Mononuclear cell (primary cell): ENCODE data around the gene C4B. TPM values are rescaled to one million over a fixed set of nuclear protein-coding genes. Genes with fewer than 3 reads are reported as not detected.
"Not testable (repeated sequence)": the region's sequence is repeated elsewhere in the genome, so short reads cannot be mapped to it uniquely, and the experiment has no call there.

ENCODE experiments used
- H3K27me3 ChIP-seq: 2 replicates; pipeline ENCODE4 v1.6.0; 2011; ENCODE audit warnings: low read length, control low read depth; ENCODE audit not compliant: insufficient read depth
- H3K4me1 ChIP-seq: 2 replicates; pipeline ENCODE4 v1.5.1; 2011; ENCODE audit warnings: mild to moderate bottlenecking, low read length, control low read depth; ENCODE audit not compliant: insufficient read depth
- H3K4me3 ChIP-seq: 2 replicates; pipeline ENCODE4 v1.5.1; 2011; ENCODE audit warnings: mild to moderate bottlenecking, low read length, moderate library complexity
- H3K9me3 ChIP-seq: 2 replicates; pipeline ENCODE4 v1.5.1; 2011; ENCODE audit warnings: low read depth, mild to moderate bottlenecking, control low read depth, low read length
- total RNA-seq: library from RNA; depleted of rRNA; stranded (reverse); fragments of >200 nt; gene quantifications from one replicate; pipeline ENCODE4 v1.2.3, GENCODE V29; 2012

Gene C4B
- total RNA-seq, 1 donor, result 1.0 TPM

DNA sequence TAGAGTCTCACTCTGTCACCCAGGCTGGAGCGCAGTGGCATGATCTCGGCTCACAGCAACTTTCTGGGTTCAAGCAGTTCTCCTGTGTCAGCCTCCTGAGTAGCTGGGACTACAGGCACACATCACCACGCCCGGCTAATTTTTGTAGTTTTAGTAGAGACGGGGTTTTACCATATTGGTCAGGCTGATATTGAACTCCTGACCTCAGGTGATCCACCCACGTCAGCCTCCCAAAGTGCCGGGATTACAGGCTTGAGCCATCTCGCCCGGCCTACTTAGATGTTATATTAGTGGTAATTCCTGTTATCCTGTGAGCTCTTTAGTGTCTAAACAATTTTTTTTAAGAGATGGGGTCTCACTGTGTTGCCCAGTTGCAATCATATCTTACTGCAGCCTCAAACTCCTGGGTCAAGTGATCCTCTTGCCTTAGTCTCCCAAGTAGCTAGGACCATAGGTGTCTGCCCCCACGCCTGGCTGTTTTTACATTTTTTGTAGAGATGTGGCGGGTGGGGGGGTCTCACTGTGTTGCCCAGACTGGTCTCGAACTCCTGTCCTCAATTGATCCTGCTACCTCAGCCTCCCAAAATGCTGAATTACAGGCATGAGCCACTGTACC, 36.7 kb upstream of the C4B start:
- peaks cover 8% of the 10 kb centered on the region for H3K4me1 ChIP-seq
- no peaks in the 10 kb centered on the region for H3K27me3 ChIP-seq
- H3K9me3 ChIP-seq, result no peaks in the 10 kb centered on the region
- H3K4me3 ChIP-seq, result no peak overlapping the region

DNA sequence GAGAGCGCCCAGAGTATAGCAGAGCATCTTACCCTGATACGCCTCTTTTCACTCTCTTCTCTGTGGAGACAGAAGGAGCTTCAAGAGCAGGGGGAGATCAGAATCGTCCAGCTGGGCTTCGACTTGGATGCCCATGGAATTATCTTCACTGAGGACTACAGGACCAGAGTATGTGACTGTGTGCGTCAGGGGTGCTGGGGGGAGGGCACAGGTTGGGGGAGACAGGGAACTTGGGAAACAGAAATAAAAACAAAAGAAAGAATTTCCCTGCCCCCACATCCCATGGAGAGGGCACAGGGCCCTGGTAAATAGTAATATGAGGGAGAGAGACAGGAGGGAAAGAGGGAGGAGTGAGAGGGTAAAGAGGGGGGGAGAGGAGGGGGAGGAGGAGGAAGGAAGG, 35.8 kb upstream of the C4B start:
- Histone ChIP-seq H3K9me3 (no peaks in the 10 kb centered on the region), H3K4me1 (no peaks in the 10 kb centered on the region), H3K27me3 (no peaks in the 10 kb centered on the region), H3K4me3 (no peak overlapping the region)

DNA sequence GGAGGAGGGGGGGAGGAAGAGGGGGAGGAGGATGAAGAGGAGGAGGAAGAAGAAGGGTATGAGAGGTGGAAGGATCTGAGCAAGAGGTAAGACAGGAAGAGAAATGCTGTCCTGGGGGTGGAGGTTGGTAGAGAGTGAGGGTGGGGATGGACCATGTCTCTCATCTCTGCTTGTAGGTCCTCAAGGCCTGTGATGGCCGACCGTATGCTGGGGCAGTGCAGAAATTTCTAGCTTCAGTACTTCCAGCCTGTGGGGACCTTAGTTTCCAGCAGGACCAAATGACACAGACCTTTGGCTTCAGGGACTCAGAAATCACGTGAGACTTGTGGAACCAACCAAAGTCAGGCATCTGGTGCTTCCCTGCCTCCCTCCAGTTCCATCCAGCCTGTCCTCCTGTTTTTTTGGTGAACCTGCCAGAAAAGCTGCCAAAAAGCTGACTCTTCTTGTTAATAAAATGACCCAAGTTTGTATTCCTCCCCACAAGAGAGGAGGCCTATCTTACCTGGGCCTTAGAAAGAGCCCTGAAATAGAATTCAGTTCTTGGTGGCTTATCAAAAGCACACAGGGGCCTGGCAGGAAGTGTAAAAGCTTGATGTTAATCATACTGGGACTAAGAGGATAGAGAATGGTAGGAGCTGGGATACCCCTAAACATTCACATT, 35.2 kb upstream of the C4B start:
- Histone ChIP-seq H3K4me1 (no peaks in the 10 kb centered on the region), H3K9me3 (no peaks in the 10 kb centered on the region), H3K4me3 (no peak overlapping the region), H3K27me3 (no peaks in the 10 kb centered on the region)

DNA sequence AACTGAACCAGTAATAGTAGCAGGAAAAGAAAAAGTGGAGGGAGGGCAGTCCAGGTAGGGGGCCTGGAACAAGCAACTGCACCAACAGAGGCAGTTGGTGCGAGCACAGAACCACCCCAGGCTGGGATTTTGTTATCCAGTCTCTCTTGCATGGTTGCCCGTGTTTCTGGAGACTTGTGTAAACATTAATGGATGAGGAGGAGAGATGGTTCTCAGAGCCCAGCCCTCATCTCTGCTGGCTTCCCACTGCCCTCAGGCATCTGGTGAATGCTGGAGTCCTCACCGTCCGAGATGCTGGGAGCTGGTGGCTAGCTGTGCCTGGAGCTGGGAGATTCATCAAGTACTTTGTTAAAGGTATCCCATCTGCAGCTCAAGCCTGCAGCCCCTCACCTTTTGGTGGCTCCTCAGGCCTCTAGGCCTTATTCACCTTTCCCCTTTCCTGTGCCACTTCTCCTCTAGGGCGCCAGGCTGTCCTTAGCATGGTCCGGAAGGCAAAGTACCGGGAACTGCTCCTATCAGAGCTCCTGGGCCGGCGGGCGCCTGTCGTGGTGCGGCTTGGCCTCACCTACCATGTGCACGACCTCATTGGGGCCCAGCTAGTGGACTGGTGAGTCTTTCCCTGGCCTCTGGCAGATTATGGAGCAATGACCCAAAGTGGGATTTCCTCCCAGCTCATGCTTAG, 34.3 kb upstream of the C4B start:
- H3K4me3 ChIP-seq, H3K27me3 ChIP-seq, H3K4me1 ChIP-seq, H3K9me3 ChIP-seq: not testable (repeated sequence)

DNA sequence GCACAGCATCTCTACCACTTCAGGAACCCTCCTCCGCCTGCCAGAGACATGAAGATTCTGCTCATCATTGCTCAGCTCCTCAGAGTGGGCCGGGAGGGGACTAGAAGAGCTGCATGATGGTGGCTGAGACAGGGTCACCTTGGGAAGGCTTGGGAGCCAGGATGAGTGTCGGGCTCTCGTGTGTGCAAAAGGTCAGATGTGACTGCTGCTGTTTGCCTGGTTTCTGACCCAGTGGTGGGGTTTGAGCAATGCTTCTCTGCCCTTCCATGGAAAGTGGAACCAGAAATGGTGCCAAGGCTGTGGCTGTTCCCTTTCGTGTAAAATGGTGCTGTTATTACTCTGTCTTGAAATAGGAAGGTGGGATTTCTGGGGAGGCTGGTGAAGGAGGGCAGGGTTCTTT, 33.6 kb upstream of the C4B start:
- H3K4me1 ChIP-seq, H3K4me3 ChIP-seq, H3K27me3 ChIP-seq, H3K9me3 ChIP-seq: not testable (repeated sequence)

DNA sequence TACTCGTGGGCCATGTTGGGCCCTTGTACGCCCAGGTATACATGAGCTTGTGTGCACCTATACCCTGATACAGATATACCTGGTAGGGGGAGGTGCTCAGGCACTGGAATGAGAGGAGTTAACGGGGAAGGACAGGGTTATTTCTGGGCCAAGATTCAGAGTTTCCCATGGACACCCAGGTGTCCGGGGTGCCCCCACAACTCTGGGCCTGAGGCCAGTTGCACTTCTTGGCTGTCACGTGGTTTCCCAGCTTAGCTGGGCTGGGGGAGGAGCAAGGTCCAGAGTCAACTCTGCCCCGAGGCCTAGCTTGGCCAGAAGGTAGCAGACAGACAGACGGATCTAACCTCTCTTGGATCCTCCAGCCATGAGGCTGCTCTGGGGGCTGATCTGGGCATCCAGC, 32.9 kb upstream of the C4B start, which contains the start of gene C4A:
Gene C4A (plus strand): TSS at position 314 of the 400 bp plus-strand sequence. CDS start 51 bp downstream, at position 365.
- H3K4me1 ChIP-seq, H3K4me3 ChIP-seq, H3K27me3 ChIP-seq, H3K9me3 ChIP-seq: not testable (repeated sequence)

DNA sequence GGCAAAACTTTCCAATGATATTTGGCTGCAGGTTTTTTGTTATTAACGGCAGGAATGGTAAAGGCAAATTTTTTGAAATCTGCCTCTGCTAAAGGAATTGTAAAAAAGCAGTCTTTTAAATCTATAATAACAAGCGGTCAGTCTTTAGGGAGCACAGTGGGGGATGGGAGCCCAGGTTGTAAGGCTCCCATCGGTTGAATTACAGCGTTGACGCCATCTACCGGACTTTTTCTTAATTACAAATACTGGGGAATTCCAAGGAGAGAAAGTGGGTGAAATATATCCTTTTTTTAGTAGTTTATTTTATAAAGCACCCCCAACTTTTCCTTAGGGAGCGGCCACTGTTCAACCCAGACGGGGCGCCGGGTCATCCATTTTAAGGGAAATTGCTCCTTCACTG, 25.2 kb upstream of the C4B start:
- H3K9me3 ChIP-seq, H3K27me3 ChIP-seq, H3K4me3 ChIP-seq, H3K4me1 ChIP-seq: not testable (repeated sequence)

DNA sequence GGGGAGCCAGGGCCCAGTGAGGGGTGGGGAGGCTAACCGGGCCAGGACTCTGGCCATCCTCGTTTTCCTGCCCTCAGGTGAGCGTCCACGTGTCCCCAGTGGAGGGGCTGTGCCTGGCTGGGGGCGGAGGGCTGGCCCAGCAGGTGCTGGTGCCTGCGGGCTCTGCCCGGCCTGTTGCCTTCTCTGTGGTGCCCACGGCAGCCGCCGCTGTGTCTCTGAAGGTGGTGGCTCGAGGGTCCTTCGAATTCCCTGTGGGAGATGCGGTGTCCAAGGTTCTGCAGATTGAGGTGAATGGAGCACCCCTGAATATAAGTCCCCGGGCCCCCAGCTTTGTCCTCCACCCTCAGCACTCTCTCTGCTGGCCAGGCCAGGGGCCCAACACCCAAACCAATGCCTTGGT, 20.2 kb upstream of the C4B start:
- H3K4me1 ChIP-seq, H3K9me3 ChIP-seq, H3K27me3 ChIP-seq, H3K4me3 ChIP-seq: not testable (repeated sequence)

DNA sequence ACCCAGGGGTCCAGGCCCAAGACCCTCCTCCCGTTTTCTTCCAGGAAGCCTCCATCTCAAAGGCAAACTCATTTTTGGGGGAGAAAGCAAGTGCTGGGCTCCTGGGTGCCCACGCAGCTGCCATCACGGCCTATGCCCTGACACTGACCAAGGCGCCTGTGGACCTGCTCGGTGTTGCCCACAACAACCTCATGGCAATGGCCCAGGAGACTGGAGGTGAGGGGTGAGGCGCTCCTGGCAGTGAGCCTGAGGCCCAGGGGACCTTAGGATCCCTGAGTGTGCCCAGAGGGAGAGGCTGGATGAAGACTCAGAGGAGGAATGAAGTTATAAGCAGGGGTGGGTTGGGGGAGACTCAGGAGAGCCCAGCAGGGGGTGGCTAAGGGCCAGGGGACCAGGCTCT, 18.2 kb upstream of the C4B start:
- H3K4me1 ChIP-seq, H3K27me3 ChIP-seq, H3K4me3 ChIP-seq, H3K9me3 ChIP-seq: not testable (repeated sequence)

DNA sequence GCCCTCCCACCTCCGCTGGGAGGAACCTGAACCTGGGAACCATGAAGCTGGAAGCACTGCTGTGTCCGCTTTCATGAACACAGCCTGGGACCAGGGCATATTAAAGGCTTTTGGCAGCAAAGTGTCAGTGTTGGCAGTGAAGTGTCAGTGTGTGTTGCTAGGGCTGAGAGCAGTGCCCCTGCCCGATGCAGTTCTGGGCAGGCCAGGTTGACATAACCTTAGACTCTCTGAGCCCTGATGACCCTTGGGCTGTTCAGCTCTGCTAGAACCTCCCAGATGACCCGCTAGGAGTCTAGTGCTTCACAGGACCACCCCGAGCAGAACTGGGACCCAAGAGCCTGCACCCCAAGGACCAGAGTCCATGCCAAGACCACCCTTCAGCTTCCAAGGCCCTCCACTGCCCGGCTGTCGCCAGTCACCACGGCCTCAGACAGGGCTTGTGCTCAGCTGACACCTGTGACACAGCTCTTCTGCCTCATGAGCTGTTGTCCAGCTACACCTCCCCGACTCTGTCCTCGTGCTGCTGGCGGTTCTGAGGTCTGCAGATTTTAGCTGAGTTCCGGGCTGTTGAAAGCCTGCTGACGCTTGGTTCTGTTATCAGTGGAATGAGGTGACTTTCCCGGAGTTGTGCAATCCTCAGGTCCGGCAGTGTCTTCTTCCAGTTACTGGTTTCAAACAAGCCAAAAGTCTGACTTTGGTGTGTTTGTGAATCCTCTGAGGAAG, 11.9 kb upstream of the C4B start:
- not testable (repeated sequence) for H3K4me3 ChIP-seq, H3K4me1 ChIP-seq, H3K27me3 ChIP-seq, H3K9me3 ChIP-seq

DNA sequence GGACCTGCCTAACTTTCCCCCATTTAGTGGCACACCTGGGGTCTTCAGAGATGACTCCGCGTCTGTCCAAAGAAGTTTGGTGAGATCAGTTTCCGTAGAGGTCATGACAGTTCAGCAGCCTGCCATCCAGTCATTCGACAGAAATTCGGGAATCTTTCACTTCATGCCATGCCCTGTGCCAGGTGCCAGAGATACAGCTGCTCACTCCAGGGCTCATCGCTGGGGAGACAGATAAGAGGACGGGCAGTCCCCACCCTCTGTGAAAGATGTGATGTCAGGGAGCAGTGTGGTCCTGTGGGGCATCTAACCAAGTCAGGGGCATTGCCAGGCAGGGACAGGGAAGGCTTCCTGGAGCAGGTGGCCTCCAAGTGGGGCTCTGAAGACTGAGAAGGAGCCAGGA, 11.3 kb upstream of the C4B start:
- H3K4me3 ChIP-seq, H3K27me3 ChIP-seq, H3K4me1 ChIP-seq, H3K9me3 ChIP-seq: not testable (repeated sequence)

DNA sequence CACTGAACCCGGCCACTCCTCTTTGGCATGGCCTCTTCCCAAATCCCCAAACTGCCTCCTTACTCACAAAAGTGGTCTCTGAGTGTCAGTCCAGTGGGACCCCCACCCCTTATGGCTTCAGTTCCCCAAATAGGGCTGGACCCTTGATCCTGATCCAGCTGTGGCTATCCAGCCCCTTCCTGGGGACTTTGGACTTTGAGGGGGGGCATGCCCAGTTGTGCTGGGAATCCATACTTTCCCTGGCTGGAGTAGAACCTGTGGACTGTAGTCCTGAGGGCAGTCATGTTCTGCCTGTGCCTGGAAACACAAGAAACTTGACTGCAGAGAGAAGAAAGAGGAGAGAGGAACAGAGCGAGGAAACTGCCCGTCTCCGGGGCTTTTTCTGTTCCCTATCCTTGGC, 10.2 kb upstream of the C4B start:
- not testable (repeated sequence) for H3K9me3 ChIP-seq, H3K4me1 ChIP-seq, H3K4me3 ChIP-seq

DNA sequence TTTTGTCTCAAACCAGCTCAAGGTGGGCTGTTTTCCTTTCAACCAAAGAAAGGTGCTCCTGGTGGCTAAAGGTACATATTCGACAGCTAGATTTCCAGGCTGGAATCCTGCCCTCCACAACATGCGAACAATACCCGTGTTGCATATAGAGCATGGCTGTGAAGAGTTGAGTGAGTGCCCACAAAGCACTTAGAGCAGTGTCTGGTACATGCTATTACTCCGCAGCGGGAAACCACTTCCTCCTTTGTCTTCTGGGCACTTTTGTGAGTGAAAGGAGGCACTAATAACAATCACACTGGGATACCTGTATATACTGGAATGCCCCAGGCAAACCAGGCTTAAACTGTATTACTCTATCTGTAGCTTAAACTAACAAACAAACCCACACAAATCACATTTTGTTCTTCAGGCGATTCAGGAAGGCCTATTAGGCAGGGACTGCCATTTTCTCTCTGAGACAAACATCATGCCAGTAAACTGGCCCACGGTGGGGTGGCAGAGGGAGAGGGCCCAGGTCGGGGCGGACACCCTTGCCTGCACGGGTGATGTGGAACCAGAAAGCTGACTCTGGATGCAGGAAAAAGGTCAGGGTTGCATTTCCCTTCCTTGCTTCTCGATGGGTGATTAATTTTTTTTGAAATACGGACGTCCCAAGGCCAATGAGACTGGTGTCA, 9.6 kb upstream of the C4B start:
- H3K4me1 ChIP-seq, H3K4me3 ChIP-seq, H3K9me3 ChIP-seq, H3K27me3 ChIP-seq: not testable (repeated sequence)

More for the DNA sequence above, 10.2 kb upstream of the C4B start:
- H3K27me3 ChIP-seq, result not testable (repeated sequence)

DNA sequence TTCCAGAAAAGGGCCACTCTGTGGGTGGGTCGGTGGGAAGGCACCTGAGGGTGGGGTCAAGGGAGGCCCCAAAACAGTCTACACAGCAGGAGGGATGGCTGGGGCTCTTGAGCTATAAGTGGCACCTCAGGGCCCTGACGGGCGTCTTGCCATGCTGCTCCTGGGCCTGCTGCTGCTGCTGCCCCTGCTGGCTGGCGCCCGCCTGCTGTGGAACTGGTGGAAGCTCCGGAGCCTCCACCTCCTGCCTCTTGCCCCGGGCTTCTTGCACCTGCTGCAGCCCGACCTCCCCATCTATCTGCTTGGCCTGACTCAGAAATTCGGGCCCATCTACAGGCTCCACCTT, 9.1 kb upstream of the C4B start:
- H3K9me3 ChIP-seq, H3K27me3 ChIP-seq, H3K4me1 ChIP-seq, H3K4me3 ChIP-seq: not testable (repeated sequence)

DNA sequence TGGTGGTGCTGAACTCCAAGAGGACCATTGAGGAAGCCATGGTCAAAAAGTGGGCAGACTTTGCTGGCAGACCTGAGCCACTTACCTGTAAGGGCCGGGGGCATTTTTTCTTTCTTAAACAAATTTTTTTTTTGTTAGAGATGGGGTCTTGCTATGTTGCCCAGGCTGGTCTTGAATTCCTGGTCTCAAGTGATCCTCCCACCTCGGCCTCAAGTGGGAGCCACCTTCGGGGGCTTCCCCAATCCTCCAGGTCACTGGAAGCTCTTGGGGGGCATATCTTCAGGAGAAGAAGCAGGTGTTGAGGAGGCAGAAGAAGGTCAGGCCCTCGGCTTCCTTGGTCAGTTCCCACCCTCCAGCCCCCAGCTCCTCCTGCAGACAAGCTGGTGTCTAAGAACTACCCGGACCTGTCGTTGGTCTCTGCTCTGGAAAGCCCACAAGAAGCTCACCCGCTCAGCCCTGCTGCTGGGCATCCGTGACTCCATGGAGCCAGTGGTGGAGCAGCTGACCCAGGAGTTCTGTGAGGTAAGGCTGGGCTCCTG, 8.5 kb upstream of the C4B start:
- H3K4me1 ChIP-seq, H3K9me3 ChIP-seq, H3K27me3 ChIP-seq, H3K4me3 ChIP-seq: not testable (repeated sequence)
